Uterus (tissue), 4 donors: ENCODE results near the gene WDR45B. TPM values are rescaled to one million over a fixed set of nuclear protein-coding genes. Genes with fewer than 3 reads are reported as not detected.

Experiments used
- DNase-seq, 2 donors: peaks; one replicate each; pipeline ENCODE4 v3.0.0-alpha.2; 2019 to 2020
- H3K27ac ChIP-seq, 2 donors: fragments of 200-600 bp; sonication (generic); 1 replicate in 1 of 2; 2 replicates in 1 of 2; pipeline ENCODE4 v1.5.1; 2016 to 2018
- H3K27me3 ChIP-seq, 2 donors: fragments of 200-600 bp; sonication (generic); one replicate each; pipeline ENCODE4 v1.5.1; 2018 to 2019; ENCODE audit warnings: control low read depth in 1 of 2
- H3K36me3 ChIP-seq, 2 donors: fragments of 200-600 bp; sonication (generic); one replicate each; pipeline ENCODE4 v1.5.1; 2019; ENCODE audit warnings: control low read depth in 1 of 2
- H3K4me1 ChIP-seq, 2 donors: fragments of 200-600 bp; sonication (generic); one replicate each; pipeline ENCODE4 v1.5.1; 2018 to 2019; ENCODE audit warnings: control low read depth in 1 of 2
- H3K4me3 ChIP-seq, 2 donors: fragments of 200-600 bp; sonication (generic); 1 replicate in 1 of 2; 2 replicates in 1 of 2; pipeline ENCODE4 v1.5.1; 2018 to 2019; ENCODE audit warnings: mild to moderate bottlenecking in 1 of 2
- H3K9me3 ChIP-seq, 2 donors: fragments of 200-600 bp; sonication (generic); one replicate each; pipeline ENCODE4 v1.5.1; 2019; ENCODE audit warnings: control low read depth in 1 of 2
- POLR2A ChIP-seq, 2 donors: fragments of 450-650 bp; IDR thresholded peaks; one replicate each; pipeline ENCODE4 v1.6.1; 2016; ENCODE audit warnings: antibody characterized with exemption in 2 of 2, mild to moderate bottlenecking in 1 of 2, moderate library complexity in 1 of 2
- intact Hi-C: fragments of 100-400 bp; cut with DNase I; formaldehyde crosslinking; loops from one replicate; pipeline ENCODE4 v1.15.1; 2023; ENCODE audit warnings: low total_unique reads
- total RNA-seq, 4 donors: library from RNA; depleted of rRNA in 3 of 4; stranded (reverse); fragments of >200 nt in 3 of 4; gene quantifications; one replicate each; pipeline versions ENCODE4 v1.1.0 to v1.2.4, GENCODE V29; 2014 to 2023
- TF ChIP-seq, protein P1 (sequence below), 4 experiments: fragments of 200-600 bp in 2 of 4; fragments of 450-650 bp in 2 of 4; sonication (generic) in 2 of 4; IDR thresholded peaks; one replicate each; pipeline ENCODE4 v1.5.1; 2016 to 2019; ENCODE audit warnings: antibody characterized with exemption in 4 of 4, mild to moderate bottlenecking in 2 of 4, moderate library complexity in 1 of 4
- donor health status: DM: yes; HTN: yes; CAD: no.

WDR45B gene
- total RNA-seq, 4 donors from 2014 or later = 56.5 to 111 (median 85.4) TPM

DNA sequence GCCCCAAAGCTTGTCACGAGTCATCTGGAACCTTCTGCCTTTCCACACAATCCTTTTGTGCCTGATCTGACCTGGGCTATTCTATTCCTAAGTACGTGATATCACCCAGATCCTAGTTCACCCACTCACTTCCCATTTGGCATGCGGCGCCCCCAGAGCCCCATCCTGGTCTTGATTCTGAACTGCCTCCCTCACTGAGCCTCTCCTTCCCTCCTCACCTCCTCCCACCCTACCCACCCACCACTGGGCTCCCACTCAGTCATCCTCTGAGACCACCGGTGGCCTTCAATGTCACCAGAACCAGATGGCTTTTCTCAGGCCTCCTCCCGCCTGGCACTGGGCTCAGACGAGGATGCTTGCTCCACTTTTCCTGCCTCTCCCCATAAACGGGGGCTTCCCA lies 18.5 kb downstream of the WDR45B start:
- Histone ChIP-seq H3K4me1 (no peaks in the 10 kb centered on the region), H3K27ac (no peak overlapping the region), H3K4me3 (no peak overlapping the region), H3K36me3 (no peaks in the 10 kb centered on the region), H3K27me3 (no peaks in the 10 kb centered on the region), H3K9me3 (no peaks in the 10 kb centered on the region)
- intact Hi-C loops = no loop called here
- no peak for DNase-seq
- no peak for TF ChIP-seq POLR2A (IDR thresholded peaks at IDR 0.05)
- TF ChIP-seq, protein P1, sequence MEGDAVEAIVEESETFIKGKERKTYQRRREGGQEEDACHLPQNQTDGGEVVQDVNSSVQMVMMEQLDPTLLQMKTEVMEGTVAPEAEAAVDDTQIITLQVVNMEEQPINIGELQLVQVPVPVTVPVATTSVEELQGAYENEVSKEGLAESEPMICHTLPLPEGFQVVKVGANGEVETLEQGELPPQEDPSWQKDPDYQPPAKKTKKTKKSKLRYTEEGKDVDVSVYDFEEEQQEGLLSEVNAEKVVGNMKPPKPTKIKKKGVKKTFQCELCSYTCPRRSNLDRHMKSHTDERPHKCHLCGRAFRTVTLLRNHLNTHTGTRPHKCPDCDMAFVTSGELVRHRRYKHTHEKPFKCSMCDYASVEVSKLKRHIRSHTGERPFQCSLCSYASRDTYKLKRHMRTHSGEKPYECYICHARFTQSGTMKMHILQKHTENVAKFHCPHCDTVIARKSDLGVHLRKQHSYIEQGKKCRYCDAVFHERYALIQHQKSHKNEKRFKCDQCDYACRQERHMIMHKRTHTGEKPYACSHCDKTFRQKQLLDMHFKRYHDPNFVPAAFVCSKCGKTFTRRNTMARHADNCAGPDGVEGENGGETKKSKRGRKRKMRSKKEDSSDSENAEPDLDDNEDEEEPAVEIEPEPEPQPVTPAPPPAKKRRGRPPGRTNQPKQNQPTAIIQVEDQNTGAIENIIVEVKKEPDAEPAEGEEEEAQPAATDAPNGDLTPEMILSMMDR (IDR thresholded peaks at IDR 0.05) = no peak

DNA sequence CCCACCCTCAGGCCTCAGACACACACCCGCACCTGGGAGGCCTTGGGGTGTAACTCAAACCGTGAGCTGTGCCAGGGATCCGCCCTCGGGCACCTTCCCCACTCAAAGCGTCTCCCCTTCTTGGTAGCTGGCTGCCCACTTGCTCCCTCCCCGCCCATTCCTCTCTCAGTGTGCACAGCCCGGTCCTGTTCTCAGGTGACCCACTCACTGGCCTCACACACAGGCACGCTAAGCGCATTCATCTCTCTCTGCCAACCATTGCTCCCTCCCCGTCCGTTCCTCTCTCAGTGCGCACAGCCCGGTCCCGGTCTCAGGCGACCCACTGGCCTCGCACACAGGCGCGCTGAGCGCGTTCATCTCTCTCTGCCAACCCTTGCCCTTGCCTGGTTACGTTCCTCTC lies 20.8 kb downstream of the WDR45B start:
- no peak for DNase-seq
- Histone ChIP-seq H3K4me3 (no peak overlapping the region), H3K9me3 (no peaks in the 10 kb centered on the region), H3K27me3 (no peaks in the 10 kb centered on the region), H3K4me1 (no peaks in the 10 kb centered on the region), H3K27ac (no peak overlapping the region), H3K36me3 (no peaks in the 10 kb centered on the region)
- TF ChIP-seq, protein P1 (IDR thresholded peaks at IDR 0.05) = no peak
- TF ChIP-seq POLR2A (IDR thresholded peaks at IDR 0.05) = no peak
- intact Hi-C loops = no loop called here

DNA sequence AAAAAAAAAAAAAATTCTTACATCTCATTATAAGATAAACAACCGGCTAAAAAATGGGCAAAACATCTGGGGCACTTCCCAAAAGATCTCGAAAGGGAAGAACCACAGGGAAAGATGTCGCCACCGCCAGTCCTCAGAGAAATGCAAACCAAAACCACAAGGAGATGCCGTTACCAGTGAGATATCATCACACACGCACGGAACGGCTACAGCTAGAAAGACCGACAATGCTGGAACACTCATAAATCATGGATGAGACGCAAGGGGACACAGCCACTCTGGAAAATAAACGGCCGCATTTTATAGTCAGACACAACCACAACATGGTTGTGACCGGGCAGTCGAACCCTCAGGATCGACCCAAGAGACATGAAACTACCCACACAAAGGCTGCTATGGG lies 24.5 kb downstream of the WDR45B start:
- Histone ChIP-seq H3K4me1 (no peaks in the 10 kb centered on the region), H3K36me3 (no peaks in the 10 kb centered on the region), H3K27me3 (no peaks in the 10 kb centered on the region), H3K27ac (no peak overlapping the region), H3K9me3 (no peaks in the 10 kb centered on the region), H3K4me3 (no peak overlapping the region)
- TF ChIP-seq, protein P1 (IDR thresholded peaks at IDR 0.05) = no peak
- TF ChIP-seq POLR2A (IDR thresholded peaks at IDR 0.05) = no peak
- no peak for DNase-seq
- intact Hi-C loops = no loop called here

DNA sequence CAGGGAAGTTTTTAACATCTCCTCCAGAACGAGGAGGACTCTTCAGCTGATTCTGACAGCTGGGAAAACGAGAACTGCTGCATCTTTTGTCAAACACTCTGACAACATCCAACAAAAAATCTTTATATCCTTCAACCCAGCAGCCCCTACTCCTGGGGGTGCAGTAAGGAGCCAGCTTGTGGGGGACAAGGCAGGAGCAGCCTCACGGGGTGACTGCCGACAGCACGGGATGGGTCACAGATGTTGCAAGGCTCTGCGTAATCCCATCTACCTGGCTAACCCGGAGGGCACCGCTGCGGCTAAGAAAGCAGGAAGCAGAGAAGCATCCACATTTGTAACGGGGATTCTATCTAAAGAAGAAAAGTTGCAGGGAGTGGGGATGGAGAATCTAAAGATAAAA lies 28.6 kb downstream of the WDR45B start:
- H3K4me1 ChIP-seq = no peaks in the 10 kb centered on the region
- no peak overlapping the region for H3K27ac ChIP-seq
- TF ChIP-seq POLR2A (IDR thresholded peaks at IDR 0.05) = no peak
- TF ChIP-seq, protein P1 (IDR thresholded peaks at IDR 0.05) = no peak
- no peak for DNase-seq
- no peak overlapping the region for H3K4me3 ChIP-seq
- no peaks in the 10 kb centered on the region for H3K27me3 ChIP-seq
- intact Hi-C loops = no loop called here
- H3K36me3 ChIP-seq = no peaks in the 10 kb centered on the region
- no peaks in the 10 kb centered on the region for H3K9me3 ChIP-seq

DNA sequence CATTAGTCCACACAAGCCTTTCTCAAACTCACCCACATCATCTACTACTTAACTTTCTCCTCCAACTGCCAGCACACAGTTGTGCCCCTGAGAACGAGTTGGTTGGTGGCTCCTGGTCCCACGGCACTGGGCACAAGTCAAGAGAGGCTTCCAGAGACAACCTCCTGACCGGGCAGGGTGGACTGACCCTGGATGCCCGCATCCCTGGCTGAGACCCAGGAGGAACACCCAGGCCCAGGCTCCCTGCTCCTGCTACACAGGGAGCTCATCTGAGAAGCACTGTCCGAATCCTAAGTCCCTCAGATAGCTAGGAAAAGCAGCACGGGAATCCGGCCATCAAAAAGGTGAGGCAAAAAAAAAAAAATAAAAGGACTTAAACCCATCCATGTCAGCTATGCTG lies 29.0 kb downstream of the WDR45B start:
- no peak for TF ChIP-seq POLR2A (IDR thresholded peaks at IDR 0.05)
- TF ChIP-seq, protein P1 (IDR thresholded peaks at IDR 0.05) = no peak
- intact Hi-C loops = no loop called here
- H3K9me3 ChIP-seq = no peaks in the 10 kb centered on the region
- H3K27ac ChIP-seq = no peak overlapping the region
- H3K27me3 ChIP-seq = no peaks in the 10 kb centered on the region
- no peak for DNase-seq
- H3K36me3 ChIP-seq = no peaks in the 10 kb centered on the region
- no peaks in the 10 kb centered on the region for H3K4me1 ChIP-seq
- no peak overlapping the region for H3K4me3 ChIP-seq
